Measurements from ENCODE around the gene FARS2. TPM values are rescaled to one million over a fixed set of nuclear protein-coding genes. Genes with fewer than 3 reads are reported as not detected.

The FARS2 gene
- total RNA-seq, 1 donor = 29.8 TPM

DNA sequence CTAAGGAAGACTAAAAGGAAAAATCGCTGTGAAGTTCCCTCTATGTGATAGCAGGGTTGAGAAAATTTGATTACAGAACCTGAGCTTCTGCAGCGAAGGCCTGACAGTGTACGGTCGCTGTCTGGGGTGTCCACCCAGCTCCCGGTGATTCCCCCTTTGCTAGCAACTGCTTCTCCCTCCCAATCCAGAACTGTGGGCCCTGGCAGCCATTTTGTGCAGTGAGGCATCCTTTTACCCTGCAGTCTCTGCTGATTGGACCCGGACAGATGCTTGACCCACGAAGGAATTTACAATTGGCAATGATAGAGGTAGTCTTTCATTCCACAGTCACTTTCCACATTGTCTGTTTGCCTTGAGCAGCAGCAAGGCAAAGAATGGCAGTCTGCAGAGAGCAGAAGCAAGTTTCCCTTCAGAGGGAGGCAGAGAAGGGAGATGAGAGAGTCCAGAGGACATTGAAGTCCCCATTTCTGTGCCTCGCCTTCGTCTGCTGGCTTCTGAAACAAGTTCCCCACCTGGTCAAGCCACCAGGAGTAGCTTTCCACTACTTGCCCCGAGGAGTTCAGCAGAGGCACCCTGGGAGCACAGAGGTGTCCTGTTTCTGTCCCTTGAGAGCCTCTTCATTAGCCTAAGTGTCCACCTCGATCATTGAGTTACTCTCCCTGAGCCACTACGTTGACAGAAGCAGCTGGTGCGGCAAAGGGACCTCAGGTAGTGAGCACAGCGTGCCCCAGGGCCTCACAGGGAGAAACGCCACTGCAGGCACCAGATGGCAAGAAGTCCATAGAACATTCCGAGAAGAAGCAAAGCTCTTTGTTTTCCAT lies 375.1 kb downstream of the FARS2 start:
- no peak overlapping the region for H3K4me3 ChIP-seq (ENCODE audit: low read depth, low read length)
- no peak for DNase-seq (ENCODE audit: low read depth)
- TF ChIP-seq, protein P1, sequence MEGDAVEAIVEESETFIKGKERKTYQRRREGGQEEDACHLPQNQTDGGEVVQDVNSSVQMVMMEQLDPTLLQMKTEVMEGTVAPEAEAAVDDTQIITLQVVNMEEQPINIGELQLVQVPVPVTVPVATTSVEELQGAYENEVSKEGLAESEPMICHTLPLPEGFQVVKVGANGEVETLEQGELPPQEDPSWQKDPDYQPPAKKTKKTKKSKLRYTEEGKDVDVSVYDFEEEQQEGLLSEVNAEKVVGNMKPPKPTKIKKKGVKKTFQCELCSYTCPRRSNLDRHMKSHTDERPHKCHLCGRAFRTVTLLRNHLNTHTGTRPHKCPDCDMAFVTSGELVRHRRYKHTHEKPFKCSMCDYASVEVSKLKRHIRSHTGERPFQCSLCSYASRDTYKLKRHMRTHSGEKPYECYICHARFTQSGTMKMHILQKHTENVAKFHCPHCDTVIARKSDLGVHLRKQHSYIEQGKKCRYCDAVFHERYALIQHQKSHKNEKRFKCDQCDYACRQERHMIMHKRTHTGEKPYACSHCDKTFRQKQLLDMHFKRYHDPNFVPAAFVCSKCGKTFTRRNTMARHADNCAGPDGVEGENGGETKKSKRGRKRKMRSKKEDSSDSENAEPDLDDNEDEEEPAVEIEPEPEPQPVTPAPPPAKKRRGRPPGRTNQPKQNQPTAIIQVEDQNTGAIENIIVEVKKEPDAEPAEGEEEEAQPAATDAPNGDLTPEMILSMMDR (IDR thresholded peaks at IDR 0.05; ENCODE audit: insufficient read depth, low read depth, low read length) = no peak

DNA sequence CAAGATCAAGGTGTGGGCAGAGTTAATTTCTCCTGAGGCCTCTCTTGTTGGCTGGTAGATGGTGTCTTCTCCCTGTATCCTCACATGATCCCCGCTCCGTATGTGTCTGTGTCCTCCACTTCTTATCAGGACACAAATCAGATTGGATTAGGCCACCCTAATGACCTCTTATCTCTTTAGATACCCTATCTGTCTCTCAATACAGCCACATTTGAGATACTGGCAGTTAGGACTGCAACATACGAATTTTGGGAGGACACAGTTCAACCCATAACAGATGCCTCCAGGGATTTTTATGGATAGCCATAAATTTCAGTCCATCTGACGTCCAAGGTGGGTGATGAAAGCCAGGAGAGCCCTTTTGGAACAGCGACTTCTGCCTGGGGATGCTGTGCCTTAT lies 376.4 kb downstream of the FARS2 start:
- DNase-seq (ENCODE audit: low read depth) = no peak
- TF ChIP-seq, protein P1 (IDR thresholded peaks at IDR 0.05; ENCODE audit: insufficient read depth, low read depth, low read length) = no peak

DNA sequence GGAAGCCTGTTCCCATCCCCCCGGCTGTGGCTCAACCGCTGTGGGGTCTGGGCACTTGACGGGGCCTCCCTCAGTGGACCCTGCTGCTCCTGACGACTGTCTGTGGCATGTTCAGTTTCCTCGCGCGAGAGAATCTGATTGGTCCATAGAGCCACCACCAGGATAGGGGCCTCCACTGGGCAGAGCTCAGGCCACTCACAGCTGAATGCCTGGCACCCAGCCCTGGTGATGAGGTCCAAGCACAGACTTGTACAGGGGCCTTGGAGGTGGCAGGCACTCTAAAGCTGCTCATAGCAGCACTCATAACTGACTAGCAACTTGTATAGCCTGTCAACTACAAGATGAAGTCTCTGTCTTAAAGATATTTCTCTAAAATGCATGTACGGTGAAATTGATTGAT lies 377.4 kb downstream of the FARS2 start:
- no peak overlapping the region for H3K4me3 ChIP-seq (ENCODE audit: low read depth, low read length)
- TF ChIP-seq, protein P1 (IDR thresholded peaks at IDR 0.05; ENCODE audit: insufficient read depth, low read depth, low read length) = no peak
- DNase-seq (ENCODE audit: low read depth) = no peak

More for the DNA sequence above, 376.4 kb downstream of the FARS2 start:
- H3K4me3 ChIP-seq (ENCODE audit: low read depth, low read length) = no peak overlapping the region

DNA sequence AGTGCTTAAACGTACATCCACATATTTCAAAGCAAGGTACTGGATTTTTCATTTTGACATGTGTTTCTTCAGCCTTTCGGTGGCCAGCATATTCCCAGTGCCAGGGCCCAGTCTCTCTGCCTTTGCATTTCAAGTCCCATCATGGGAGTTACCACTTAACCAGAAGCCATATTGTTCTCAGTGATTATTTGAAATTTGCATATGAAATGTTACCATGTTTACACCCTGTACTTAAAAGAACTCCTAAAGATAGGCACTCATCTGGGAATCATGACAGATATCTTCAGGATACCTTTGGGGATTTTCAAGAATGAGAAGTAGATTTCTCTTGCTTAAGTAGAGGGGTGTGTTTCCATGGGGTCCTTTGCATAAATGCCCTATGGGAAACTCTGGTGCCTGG lies 377.9 kb downstream of the FARS2 start:
- DNase-seq (ENCODE audit: low read depth) = no peak
- TF ChIP-seq, protein P1 (IDR thresholded peaks at IDR 0.05; ENCODE audit: insufficient read depth, low read depth, low read length) = no peak
- H3K4me3 ChIP-seq (ENCODE audit: low read depth, low read length) = no peak overlapping the region

DNA sequence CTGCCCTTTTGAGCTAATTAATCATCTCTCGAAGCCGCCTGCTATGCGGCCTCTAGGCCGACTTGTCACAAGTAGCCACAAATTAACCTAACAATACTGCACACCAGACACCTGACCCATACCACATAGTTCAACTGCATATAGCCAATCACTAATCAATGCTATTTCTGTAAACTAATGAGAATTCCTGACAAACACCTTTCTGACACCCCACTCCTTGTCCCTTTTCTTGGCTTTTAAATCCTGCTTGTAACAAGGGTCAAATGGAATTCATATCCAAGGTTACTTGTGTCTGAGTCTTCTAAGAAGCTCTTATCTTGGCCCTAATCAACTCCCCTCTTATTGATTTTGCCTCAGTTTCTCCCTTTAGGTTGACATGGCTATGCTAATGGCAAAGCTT lies 379.3 kb downstream of the FARS2 start:
- no peak overlapping the region for H3K4me3 ChIP-seq (ENCODE audit: low read depth, low read length)
- TF ChIP-seq, protein P1 (IDR thresholded peaks at IDR 0.05; ENCODE audit: insufficient read depth, low read depth, low read length) = no peak

DNA sequence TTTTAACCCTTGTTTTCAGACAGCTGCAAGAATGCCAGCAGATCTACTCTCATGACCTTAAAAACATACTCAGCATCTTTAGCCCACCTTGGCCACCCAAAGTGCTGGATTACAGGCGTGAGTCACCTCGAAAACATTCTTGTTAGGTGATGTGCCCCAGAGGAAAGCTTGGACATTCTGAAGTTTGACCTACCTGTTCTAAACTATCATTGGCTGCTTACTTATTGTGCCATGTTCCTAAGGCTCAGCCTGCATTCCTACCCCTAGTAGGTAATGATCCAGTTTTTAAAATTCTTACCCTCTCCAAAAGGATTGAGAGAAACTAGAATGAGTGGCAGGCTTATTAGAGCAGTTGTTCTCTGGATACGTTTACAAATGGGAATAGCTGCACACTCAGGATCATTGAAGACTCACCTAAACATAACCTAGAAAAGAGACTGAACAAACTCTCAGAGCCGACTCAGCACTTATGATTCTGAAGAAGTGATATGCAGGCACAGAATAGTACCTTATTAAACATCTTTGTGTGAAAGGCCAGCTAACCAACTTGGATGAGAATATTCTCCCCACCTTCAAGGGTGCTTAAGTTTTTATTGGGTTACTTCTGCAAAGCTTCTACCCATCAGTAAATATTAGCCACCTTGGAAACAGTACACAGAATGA lies 383.3 kb downstream of the FARS2 start:
- TF ChIP-seq, protein P1 (IDR thresholded peaks at IDR 0.05; ENCODE audit: insufficient read depth, low read depth, low read length) = no peak
- DNase-seq (ENCODE audit: low read depth) = no peak
- H3K4me3 ChIP-seq (ENCODE audit: low read depth, low read length) = no peak overlapping the region

More for the DNA sequence above, 379.3 kb downstream of the FARS2 start:
- DNase-seq (ENCODE audit: low read depth) = no peak

Data from fibroblast of villous mesenchyme (primary cell).